AG04450 (cell line): ENCODE data around the gene TNFSF4. TPM values are rescaled to one million over a fixed set of nuclear protein-coding genes. Genes with fewer than 3 reads are reported as not detected.
A peak's percentile ranks its signal among the peaks of the same experiment; 100 is the strongest.

ENCODE experiments used
- CTCF ChIA-PET: fragments of 300-600, 350-600 bp; formaldehyde crosslinking; extraction: SDS; loops from one replicate; lab custom pipeline; 2022; ENCODE audit warnings: antibody characterized with exemption, inconsistent platforms; lab: Charles Lee
- POLR2A ChIA-PET: fragments of 350-600 bp; formaldehyde crosslinking; extraction: SDS; loops from one replicate; lab custom pipeline; 2021; ENCODE audit warnings: antibody characterized with exemption, inconsistent platforms; lab: Yijun Ruan, JAX
- DNase-seq: peaks from one replicate; pipeline ENCODE4 v3.0.0-alpha.2; 2011; ENCODE audit warnings: low read depth, low spot score
- H3K27ac ChIP-seq: one replicate; pipeline ENCODE4 v1.5.1; 2012; ENCODE audit warnings: low read depth, low read length, control low read depth
- H3K27me3 ChIP-seq: one replicate; pipeline ENCODE4 v1.6.0; 2012; ENCODE audit warnings: low read length; ENCODE audit not compliant: control insufficient read depth, insufficient read depth
- H3K4me3 ChIP-seq: 2 replicates; pipeline ENCODE4 v1.5.1; 2011; ENCODE audit warnings: mild to moderate bottlenecking, low read depth, low read length, control low read depth
- H3K9me3 ChIP-seq: 2 replicates; pipeline ENCODE4 v1.5.1; 2012; ENCODE audit warnings: low read length; ENCODE audit not compliant: control insufficient read depth, insufficient read depth
- polyA plus RNA-seq: library from polyadenylated mRNA; depleted of rRNA; stranded (reverse); fragments of >200 nt; gene quantifications from 2 replicates; pipeline ENCODE4 v1.2.3, GENCODE V29; 2011
- TF ChIP-seq, protein P1 (sequence below): IDR thresholded peaks from 2 replicates; pipeline ENCODE4 v1.5.1; 2011; ENCODE audit warnings: low read depth, low read length, control low read depth, inconsistent platforms

The TNFSF4 gene
- polyA plus RNA-seq, 1 experiment = 28.5 TPM

DNA sequence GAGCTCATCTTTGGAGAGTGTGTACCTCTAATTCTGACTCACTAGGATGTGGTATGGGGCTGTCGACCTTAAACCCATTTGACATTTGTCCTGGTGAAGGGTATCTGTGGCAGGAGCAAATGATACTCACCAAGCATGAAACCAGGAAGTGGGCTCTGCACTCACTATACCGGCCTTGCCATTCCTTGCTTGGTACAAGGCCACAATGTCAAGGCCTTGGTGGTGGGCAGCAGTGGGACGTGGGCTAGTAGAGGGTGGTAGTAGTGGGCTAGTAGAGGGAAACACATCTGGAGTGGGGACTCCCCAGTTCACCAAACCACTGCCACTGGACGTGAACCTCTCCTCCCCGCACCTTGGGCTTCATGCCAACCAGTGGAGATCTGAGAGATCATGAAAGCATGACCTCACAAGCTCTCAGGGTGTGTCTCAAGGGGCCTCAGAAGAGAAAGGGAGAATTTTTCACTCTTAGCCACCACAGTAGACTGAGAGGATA, 11.5 kb downstream of the TNFSF4 start:
- ChIA-PET CTCF (no interaction called here), POLR2A (no interaction called here)
- Histone ChIP-seq H3K27me3 (no peaks in the 10 kb centered on the region), H3K4me3 (no peak overlapping the region), H3K9me3 (peaks cover 3% of the 10 kb centered on the region), H3K27ac (no peak overlapping the region)
- TF ChIP-seq, protein P1, sequence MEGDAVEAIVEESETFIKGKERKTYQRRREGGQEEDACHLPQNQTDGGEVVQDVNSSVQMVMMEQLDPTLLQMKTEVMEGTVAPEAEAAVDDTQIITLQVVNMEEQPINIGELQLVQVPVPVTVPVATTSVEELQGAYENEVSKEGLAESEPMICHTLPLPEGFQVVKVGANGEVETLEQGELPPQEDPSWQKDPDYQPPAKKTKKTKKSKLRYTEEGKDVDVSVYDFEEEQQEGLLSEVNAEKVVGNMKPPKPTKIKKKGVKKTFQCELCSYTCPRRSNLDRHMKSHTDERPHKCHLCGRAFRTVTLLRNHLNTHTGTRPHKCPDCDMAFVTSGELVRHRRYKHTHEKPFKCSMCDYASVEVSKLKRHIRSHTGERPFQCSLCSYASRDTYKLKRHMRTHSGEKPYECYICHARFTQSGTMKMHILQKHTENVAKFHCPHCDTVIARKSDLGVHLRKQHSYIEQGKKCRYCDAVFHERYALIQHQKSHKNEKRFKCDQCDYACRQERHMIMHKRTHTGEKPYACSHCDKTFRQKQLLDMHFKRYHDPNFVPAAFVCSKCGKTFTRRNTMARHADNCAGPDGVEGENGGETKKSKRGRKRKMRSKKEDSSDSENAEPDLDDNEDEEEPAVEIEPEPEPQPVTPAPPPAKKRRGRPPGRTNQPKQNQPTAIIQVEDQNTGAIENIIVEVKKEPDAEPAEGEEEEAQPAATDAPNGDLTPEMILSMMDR = no peak
- no peak for DNase-seq

DNA sequence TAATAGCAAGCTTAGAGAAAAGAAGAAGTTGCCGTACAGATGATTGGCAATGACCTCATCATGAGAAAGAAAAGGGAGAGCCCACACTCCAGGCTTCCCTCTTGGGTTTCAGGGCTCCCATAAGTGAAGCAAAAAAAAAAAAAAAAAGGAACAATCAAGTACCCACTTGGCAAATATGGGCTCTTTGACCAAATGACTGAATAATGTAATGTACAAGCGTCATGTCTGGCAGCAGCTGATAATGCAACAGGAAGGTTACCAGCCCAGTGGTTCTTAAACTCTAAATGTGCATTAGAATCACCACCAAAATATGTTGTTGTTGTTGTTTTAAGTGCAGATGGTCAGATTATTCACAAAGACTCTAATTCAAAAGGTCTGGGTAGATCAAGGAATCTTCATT, 13.5 kb downstream of the TNFSF4 start:
- no peaks in the 10 kb centered on the region for H3K27me3 ChIP-seq
- ChIA-PET CTCF (interaction anchor here (1.1 kb wide), 1 partner anchor 448 kb away, joined by 4 read pairs; no protein-coding TSS in a partner anchor), POLR2A (interaction anchor here (0.6 kb wide), 1 partner anchor 33 kb away, joined by 3 read pairs; no protein-coding TSS in a partner anchor)
- no peak overlapping the region for H3K27ac ChIP-seq
- H3K4me3 ChIP-seq = no peak overlapping the region
- H3K9me3 ChIP-seq = peaks cover 3% of the 10 kb centered on the region
- DNase-seq = no peak
- TF ChIP-seq, protein P1 = no peak

DNA sequence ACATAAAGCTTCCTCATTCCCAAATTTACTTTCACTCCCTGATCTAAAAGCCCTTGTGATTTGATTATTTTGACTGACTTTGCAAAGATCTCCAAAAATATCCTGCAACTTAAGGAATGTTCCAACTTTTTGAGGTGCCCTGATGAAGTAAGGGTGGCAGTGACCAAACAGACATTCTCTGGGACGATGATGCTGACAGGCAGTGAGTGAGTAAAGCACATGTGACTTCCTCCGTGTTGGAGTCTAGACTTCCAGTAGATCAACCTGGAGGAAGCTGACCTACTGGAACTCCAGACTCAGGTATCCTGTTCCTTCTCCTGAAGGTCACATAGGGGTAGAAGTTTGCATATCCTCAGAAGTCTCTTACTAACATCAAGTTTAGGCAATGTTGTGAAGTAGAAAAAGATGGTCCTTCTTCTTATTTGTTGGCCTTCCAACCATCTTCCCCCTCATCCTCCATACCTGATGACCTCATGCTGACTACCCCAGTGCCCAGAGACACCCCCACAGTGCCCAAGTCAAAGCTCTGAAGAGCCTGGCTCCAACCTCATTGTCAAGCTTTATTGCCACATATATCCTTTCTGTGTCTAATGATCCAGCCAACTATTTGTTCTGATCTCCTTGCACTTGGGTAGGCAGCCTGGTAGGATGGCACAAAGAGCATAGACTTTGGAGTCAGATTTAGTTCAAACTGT, 16.0 kb downstream of the TNFSF4 start:
- peaks cover 3% of the 10 kb centered on the region; the same call in 1 of the 2 replicates for H3K9me3 ChIP-seq
- no peaks in the 10 kb centered on the region for H3K27me3 ChIP-seq
- H3K4me3 ChIP-seq = no peak overlapping the region
- DNase-seq = no peak
- TF ChIP-seq, protein P1 = no peak
- ChIA-PET POLR2A (interaction anchor here (1.0 kb wide), 1 partner anchor 221 kb away, joined by 3 read pairs; no protein-coding TSS in a partner anchor), CTCF (interaction anchor here (0.6 to 3.0 kb wide), 3 partner anchors 11 to 1180 kb away, joined by 3 to 15 read pairs (median 4); no protein-coding TSS in a partner anchor)
- no peak overlapping the region for H3K27ac ChIP-seq

DNA sequence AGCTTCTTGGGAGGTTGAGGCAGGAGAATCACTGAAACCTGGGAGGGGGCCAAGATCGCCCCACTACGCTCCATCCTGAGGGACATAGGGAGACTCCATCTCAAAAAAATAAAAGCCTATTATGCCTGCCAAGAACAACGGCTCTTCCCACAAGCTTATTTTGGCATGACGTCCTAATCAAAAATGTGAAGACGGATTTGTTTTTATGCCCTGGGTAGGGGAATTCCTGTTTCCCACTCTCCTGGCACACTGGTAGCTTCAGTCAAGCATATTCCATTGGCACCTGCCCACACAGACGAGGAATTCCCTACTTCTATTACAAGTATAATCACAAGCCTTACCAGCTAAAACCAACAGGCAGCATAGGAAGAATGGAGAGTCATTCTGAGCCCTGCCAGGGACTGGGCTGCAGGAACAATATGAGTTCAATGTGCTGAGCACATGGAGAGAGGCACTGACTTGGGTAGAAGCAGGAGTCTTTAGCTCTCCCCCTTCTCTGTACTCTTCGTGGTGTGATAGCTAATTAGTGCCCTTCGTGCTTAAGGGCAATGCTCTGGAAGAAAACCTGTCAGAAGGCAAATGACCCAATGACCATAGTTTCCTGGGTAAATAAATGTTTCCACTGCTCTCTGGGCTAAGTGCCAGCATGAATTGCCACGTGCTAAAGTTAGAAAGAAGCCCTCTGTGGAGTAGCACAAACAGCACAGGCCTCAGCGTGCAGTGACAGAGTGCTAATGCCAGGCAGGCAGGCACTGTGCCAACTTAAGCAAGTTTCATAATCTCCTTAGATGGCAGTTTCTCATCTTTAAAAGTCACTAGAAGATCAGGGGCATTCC, 16.8 kb downstream of the TNFSF4 start:
- POLR2A ChIA-PET = interaction anchor here (1.0 kb wide), 1 partner anchor 222 kb away, joined by 3 read pairs; no protein-coding TSS in a partner anchor
- H3K27me3 ChIP-seq = no peaks in the 10 kb centered on the region
- no peak for DNase-seq
- CTCF ChIA-PET = interaction anchor here (0.6 to 3.0 kb wide), 4 partner anchors 12 to 446 kb away, joined by 3 to 15 read pairs (median 5); no protein-coding TSS in a partner anchor
- peak overlapping the region; percentile 22 for H3K27ac ChIP-seq
- H3K4me3 ChIP-seq = no peak overlapping the region
- TF ChIP-seq, protein P1 = no peak
- H3K9me3 ChIP-seq = no peaks in the 10 kb centered on the region
